Ovary (tissue), 9 donors: ENCODE data around the gene RPL37A. TPM values are rescaled to one million over a fixed set of nuclear protein-coding genes. Genes with fewer than 3 reads are reported as not detected.

Experiments
- DNase-seq, 5 donors: peaks; one replicate each; pipeline ENCODE4 v3.0.0-alpha.2; 2019 to 2020
- H3K27ac ChIP-seq, 2 donors: fragments of 200-600 bp; one replicate each; pipeline versions ENCODE4 v1.5.1 to v1.8.0; 2019 to 2022
- H3K27me3 ChIP-seq: fragments of 200-600 bp; one replicate; pipeline ENCODE4 v1.8.0; 2022
- H3K36me3 ChIP-seq: fragments of 200-600 bp; sonication (generic); one replicate; pipeline ENCODE4 v1.5.1; 2019
- H3K4me1 ChIP-seq: one replicate; pipeline ENCODE4 v1.8.1; 2013; ENCODE audit warnings: mild to moderate bottlenecking, moderate library complexity; ENCODE audit not compliant: insufficient read depth
- H3K4me3 ChIP-seq: fragments of 200-600 bp; sonication (generic); one replicate; pipeline ENCODE4 v1.5.1; 2017
- H3K9me3 ChIP-seq, 2 donors: fragments of 200-600 bp in 1 of 2; sonication (generic) in 1 of 2; one replicate each; pipeline versions ENCODE4 v1.5.1 to v1.8.1; 2013 to 2019; ENCODE audit warnings: mild to moderate bottlenecking in 1 of 2, moderate library complexity in 1 of 2
- EP300 ChIP-seq: sonication (generic); formaldehyde crosslinking; IDR thresholded peaks from one replicate; pipeline ENCODE4 v1.6.1; 2017; ENCODE audit warnings: antibody characterized with exemption
- POLR2A ChIP-seq: fragments of 450-650 bp; IDR thresholded peaks from one replicate; pipeline ENCODE4 v1.6.1; 2017; ENCODE audit warnings: antibody characterized with exemption, mild to moderate bottlenecking, moderate library complexity
- WGBS, 3 donors: extraction: QIAGEN DNeasy Blood & Tissue Kit in 1 of 3; methylation state at CpG; one replicate each; pipeline versions ENCODE4 v1.1.5 to v1.1.7; 2013 to 2017; 5-methylcytosine and 5-hydroxymethylcytosine counted together
- intact Hi-C, 4 donors: fragments of 100-400 bp; cut with DNase I; formaldehyde crosslinking; loops; one replicate each; pipeline versions ENCODE4 v1.11.0 to v1.15.1; 2022 to 2023
- polyA plus RNA-seq, 2 donors: library from polyadenylated mRNA; stranded (reverse); fragments of 200-250 nt in 1 of 2; fragments of 350-450 nt in 1 of 2; fragmentation: Illumina TruSeq in 1 of 2; extraction: RNeasy Lipid Tissue Mini Kit (QIAGEN cat#74804) in 1 of 2; gene quantifications; one replicate each; pipeline ENCODE4 v1.2.3, GENCODE V29; 2013 to 2014
- total RNA-seq, 7 donors: library from RNA; depleted of rRNA in 2 of 7; stranded (reverse); fragments of >200 nt in 2 of 7; fragmentation: NEBNext Ultra II Directional in 3 of 7; extraction: Animal tissue kit (Norgen Biotek cat#: 25700) in 3 of 7; gene quantifications; one replicate each; pipeline versions ENCODE4 v1.1.0 to v1.2.4, GENCODE V29; 2016 to 2023
- TF ChIP-seq, protein P1 (sequence below), 3 donors: fragments of 450-650 bp in 2 of 3; fragments of 200-600 bp in 1 of 3; IDR thresholded peaks; one replicate each; pipeline versions ENCODE4 v1.5.1 to v1.8.0; 2016 to 2022; ENCODE audit warnings: antibody characterized with exemption in 3 of 3, mild to moderate bottlenecking in 1 of 3
- donor health status: DM: no; HTN: no; CAD: no; lungs with moderate emphysema.
- donor health status: DM: no; HTN: no; CAD: no.
- donor health status: Bipolar disorder and iron deficiency.
- donor health status: DM: yes; HTN: yes; CAD: no.
- donor health status: DM: no; HTN: no; CAD: no.
- donor health status: DM: yes; HTN: yes; CAD: no.

Gene RPL37A
- total and polyA plus RNA-seq, 9 donors = 3,187 to 7,390 (median 5,316) TPM

- Histone ChIP-seq H3K4me1 (no peaks in the 10 kb centered on the region), H3K4me3 (no peak overlapping the region), H3K9me3 (no peaks in the 10 kb centered on the region), H3K27ac (no peak overlapping the region), H3K27me3 (no peaks in the 10 kb centered on the region), H3K36me3 (no peaks in the 10 kb centered on the region)
- intact Hi-C loops = no loop called here
- DNase-seq = no peak
- WGBS, 3 donors = 83 to 90% (median 84%) methylated on average over 3 of the region's 3 CpGs
- TF ChIP-seq, protein P1, sequence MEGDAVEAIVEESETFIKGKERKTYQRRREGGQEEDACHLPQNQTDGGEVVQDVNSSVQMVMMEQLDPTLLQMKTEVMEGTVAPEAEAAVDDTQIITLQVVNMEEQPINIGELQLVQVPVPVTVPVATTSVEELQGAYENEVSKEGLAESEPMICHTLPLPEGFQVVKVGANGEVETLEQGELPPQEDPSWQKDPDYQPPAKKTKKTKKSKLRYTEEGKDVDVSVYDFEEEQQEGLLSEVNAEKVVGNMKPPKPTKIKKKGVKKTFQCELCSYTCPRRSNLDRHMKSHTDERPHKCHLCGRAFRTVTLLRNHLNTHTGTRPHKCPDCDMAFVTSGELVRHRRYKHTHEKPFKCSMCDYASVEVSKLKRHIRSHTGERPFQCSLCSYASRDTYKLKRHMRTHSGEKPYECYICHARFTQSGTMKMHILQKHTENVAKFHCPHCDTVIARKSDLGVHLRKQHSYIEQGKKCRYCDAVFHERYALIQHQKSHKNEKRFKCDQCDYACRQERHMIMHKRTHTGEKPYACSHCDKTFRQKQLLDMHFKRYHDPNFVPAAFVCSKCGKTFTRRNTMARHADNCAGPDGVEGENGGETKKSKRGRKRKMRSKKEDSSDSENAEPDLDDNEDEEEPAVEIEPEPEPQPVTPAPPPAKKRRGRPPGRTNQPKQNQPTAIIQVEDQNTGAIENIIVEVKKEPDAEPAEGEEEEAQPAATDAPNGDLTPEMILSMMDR (IDR thresholded peaks at IDR 0.05) = no peak
- TF ChIP-seq EP300 (no peak), POLR2A (no peak)
These were observed 25.5 kb upstream of the RPL37A start for GRCh38 chr2:216473187-216473586.

GRCh38 chr2:216474925-216475670, 23.5 kb upstream of the RPL37A start:
- intact Hi-C loops = no loop called here
- no peak overlapping the region for H3K4me3 ChIP-seq
- no peaks in the 10 kb centered on the region for H3K36me3 ChIP-seq
- 93 to 94% (median 93%) methylated on average over 12 of the region's 12 CpGs for WGBS, 3 donors
- no peaks in the 10 kb centered on the region for H3K9me3 ChIP-seq
- DNase-seq = no peak
- H3K27ac ChIP-seq = no peak overlapping the region
- TF ChIP-seq, protein P1 (IDR thresholded peaks at IDR 0.05) = no peak
- TF ChIP-seq EP300 (no peak), POLR2A (no peak)
- no peaks in the 10 kb centered on the region for H3K27me3 ChIP-seq
- H3K4me1 ChIP-seq = no peaks in the 10 kb centered on the region

- Histone ChIP-seq H3K36me3 (no peaks in the 10 kb centered on the region), H3K27me3 (no peaks in the 10 kb centered on the region), H3K27ac (no peak overlapping the region), H3K4me3 (no peak overlapping the region), H3K4me1 (no peaks in the 10 kb centered on the region), H3K9me3 (no peaks in the 10 kb centered on the region)
- 90 to 95% (median 94%) methylated on average over 6 of the region's 6 CpGs for WGBS, 3 donors
- intact Hi-C loops = no loop called here
- no peak for DNase-seq
- TF ChIP-seq EP300 (no peak), POLR2A (no peak)
- TF ChIP-seq, protein P1 (IDR thresholded peaks at IDR 0.05) = no peak
These were observed 22.9 kb upstream of the RPL37A start for GRCh38 chr2:216475767-216476166.

DNA sequence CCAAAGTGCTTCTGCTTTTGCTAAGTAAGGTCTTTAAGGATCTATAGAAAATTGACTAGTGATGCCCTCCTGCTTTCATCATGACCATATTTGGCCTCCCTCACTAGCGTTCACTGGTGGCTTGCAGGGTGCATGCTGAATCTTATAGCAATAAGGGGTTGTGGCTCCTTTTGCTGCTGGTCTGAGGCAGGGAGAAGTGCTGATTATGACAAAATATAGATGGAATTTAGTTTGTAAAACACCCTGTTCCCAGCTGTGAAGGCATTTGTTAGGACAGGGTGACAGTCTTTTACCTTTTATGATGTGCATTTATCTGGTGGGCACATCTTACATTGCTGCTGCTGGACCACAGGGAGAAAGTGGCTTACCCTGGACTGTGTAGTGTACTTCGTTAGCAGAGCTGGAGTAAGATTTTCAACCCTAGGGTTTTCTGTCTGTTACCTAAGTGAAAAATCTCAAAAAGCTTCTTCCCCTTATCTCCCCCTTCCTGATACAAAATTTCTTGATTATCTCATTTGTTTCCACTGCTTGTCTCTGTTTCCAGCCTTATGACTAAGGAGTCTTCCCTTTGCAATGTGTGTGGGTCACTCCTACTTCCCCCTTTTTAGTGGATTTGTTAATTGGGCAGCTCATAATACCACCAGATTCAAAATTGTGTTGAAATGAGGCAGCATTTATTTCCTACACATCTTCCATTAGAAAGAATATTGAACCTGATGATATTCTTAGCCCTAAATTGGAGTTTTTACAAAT, 21.2 kb upstream of the RPL37A start:
- no peak for TF ChIP-seq EP300
- TF ChIP-seq POLR2A = no peak
- TF ChIP-seq, protein P1 (IDR thresholded peaks at IDR 0.05) = no peak
- 61 to 93% (median 85%) methylated on average over 2 of the region's 2 CpGs for WGBS, 3 donors
- DNase-seq = no peak
- Histone ChIP-seq H3K4me3 (no peak overlapping the region), H3K36me3 (no peaks in the 10 kb centered on the region), H3K27me3 (no peaks in the 10 kb centered on the region), H3K4me1 (no peaks in the 10 kb centered on the region), H3K9me3 (no peaks in the 10 kb centered on the region), H3K27ac (no peak overlapping the region)
- intact Hi-C loops = no loop called here
